SKM-1 (cell line): ENCODE data around the gene USP53.
"Not testable (repeated sequence)": the region's sequence is repeated elsewhere in the genome, so short reads cannot be mapped to it uniquely, and the experiment has no call there.

Experiments used
- DNase-seq: peaks from one replicate; lab custom pipeline; 2025; ENCODE audit not compliant: unreplicated experiment; lab: John Stamatoyannopoulos, UW

The USP53 gene

DNA sequence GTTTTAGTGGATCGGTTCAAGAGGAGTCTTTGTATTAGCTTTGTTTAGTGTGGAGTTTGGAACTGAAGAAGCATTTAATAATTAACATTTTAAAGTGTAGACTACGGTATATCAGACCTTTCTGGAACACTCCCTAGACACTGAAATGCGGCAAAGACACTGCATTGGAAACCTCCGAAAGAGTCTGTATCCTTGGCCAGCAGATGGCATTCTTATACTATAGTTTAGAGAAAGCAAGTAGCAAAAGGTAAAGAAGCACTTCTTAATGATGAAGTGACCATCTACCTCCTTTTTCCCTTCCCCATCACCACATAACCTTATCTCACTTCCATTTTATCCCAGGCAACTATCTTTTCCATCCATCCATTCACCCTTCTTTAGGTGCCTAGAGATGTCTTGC lies 101.8 kb downstream of the USP53 start:
- no peak for DNase-seq

DNA sequence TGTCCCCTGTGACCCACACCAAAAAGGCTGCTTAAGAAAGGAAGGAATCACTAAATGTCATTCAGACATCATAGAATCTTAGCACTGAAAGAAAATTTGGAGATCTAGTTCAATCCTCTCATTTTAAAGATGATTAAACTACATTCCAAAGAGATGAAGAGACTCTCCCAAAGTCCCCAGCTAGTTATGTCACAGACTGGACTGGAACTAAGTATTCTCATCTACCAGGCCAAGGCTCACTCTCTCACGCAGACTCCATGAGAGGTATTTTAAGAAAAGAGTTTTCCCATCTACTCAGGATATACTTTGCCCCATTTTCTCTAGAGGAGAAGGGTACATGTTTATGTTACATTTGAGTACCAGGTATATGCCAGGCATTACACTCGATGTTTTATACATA lies 102.5 kb downstream of the USP53 start:
- DNase-seq: no peak

DNA sequence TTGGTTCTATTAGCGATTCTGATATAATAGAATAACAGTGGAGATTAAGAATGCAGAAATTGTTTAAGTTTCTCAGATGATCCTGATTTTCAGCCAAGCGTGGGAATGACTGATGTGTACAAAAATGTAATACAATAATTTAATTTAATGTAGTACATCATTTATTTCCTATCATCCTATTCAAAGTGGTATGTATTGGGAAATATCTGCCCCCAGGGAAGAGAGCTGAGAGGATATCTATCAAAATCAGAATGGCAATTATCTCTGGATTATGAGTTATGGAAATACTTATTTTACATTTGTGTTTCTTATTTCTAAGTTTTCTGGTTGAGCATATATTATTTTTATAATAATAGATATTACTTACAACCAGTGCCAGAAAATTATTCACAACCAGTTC lies 105.5 kb downstream of the USP53 start:
- DNase-seq: no peak

DNA sequence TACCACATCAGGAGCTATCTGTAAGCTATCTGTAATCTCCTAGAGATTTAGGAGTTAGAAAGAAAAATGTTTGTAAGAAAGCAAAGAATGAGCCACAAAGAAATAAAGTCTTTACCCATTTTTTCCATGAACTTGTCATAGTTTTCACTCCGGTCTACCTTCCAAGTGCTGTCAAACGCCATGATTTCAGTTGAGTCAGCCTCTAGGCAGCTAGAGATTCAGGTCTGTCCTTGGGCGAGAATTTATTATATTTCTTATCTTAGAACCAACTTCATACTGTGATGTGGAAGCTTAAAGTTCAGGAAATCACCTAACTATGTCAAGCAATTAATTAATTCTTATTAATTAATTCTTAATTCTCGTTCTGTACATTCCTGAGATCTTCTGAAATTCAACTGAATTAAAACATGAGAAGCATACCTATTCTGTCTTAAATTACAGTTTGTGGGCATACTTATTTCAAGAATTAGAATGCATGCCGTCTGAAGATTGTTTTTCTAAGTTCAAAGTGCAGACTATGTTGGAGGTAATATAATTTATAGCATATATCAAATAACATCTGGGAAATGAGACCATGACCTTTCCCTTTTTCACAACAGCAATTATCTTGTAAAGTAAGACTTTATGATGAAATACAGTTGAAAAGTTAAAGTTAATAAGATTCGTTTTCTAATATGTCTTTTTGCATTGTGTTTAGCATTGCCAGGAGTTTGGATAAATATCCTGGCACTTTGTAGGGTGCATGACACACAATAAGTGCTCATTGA lies 109.6 kb downstream of the USP53 start, which contains the start of gene FABP2:
FABP2 (minus strand) TSS at position 218 of the 767 bp plus-strand sequence; CDS start at position 182, 36 bp downstream.
- no peak for DNase-seq

DNA sequence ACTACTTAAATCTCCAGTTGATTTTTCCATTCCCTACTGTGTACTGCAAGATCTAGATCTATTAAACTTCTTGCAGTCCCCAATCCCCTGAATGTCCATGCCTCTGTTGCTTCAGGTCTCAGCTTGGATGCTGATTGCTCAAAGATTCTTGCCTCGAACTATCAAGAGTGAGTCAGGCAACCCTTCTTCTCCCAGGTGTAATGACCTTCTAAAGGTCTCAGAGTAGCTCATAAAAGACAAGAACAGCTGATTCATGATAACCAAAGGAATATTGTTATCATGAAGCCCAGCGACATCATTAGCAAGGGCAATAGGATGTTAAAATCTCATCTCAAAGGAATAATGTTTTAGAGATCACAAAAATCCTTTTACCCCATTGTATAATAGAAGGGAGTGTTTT lies 116.2 kb downstream of the USP53 start:
- DNase-seq: no peak

DNA sequence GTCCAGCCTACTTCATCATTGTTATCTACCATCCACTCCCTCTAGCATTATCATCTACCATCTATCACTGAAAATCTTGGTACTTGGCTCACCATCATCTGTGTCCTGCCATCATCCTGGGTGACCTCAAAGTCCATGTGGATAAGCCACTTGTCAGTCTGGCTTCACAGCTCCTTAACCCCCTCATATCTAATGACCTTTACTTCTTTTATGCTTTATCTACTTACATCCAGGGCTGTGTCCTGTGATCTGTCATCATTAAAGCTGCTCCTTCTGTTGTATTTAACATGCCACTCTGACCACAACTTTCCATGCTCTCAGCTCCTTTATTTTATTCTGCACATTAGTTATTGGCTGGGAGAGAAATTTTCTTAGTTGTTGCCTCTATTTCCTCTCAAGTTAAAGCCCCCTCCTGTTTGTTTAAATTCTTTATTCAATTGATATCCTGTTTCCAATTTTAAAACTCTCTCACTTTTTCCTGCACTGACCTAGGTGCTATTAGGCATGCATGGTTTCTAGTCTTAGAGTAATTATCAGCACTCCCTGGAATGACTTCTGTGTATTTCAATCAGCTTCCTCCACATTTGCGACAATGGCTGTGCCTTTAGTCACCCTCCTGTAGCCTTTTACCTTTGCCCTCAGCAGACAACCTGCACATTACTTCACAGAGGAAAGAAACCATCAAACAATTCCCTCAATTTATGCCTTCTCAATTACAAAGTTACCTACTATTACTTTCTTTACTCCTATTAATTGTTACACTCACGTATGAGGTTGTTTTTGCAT lies 117.5 kb downstream of the USP53 start:
- no peak for DNase-seq

DNA sequence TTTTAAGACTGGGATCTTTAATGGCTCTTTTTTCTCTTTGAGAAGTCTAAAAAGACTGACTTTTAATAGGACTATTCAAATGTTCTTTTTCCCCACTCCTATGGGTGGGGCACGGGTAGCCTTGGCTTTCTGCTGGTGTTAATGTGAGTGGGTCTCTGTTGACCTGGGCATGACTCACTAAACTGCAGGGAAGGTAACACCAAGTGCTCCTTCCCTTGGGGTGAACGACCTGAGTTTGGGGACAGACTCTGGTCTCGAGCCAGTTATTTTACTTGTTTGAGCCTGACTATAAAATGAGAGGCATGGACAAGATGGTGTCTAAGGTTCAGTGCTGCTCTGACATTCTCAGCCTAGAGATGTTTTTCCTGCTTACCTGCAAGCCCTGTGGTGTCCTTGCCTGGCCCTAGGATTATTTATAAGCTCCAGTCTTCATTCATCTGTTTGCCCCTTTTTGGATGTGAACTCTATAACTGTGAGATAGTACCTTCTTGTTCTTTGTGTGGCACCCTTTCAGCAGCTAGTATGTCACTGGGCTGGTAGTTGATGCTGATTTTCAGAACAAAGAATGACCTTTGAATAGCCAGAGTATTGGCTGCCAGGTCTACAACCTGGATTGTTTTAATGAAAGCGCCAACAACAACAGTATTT lies 123.9 kb downstream of the USP53 start:
- DNase-seq: not testable (repeated sequence)

DNA sequence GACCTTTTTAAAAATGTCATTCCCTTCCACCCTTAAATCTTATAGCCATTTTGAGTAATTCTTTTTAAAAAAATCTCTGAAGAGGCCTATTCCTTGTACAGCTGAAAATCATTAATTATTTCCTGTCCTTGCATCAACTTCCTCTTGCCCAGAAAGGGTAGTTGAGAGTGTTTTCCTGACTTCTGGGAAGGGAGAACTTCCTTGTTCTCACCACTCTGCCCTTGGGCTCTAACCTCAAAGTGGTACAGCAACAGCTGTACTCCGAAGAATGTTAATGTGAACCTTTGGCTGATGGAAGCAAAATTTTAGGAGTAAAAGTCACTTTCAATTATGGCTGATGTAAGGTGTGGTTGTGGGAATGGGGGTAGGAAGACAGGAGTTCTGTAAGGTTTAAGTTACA lies 124.5 kb downstream of the USP53 start:
- DNase-seq: peak; percentile 30

DNA sequence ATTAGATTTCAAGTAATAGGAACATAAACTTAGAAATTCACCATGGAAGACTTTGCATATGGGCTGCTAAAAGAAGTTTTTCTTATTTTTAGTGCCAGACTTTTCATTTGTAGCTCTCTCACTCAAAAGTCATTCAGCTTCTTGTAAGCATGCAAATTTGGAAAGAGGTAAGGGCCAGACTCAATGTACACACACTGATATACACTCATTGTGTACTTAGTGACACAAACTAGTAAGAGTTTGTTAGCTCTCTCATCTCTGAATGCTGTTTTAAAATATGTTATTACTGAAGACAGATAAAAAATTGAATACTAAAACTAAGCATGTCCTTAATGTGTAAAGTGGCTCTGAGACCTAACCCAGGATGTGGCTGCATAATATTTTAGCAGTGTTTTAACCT lies 127.4 kb downstream of the USP53 start:
- DNase-seq: not testable (repeated sequence)

DNA sequence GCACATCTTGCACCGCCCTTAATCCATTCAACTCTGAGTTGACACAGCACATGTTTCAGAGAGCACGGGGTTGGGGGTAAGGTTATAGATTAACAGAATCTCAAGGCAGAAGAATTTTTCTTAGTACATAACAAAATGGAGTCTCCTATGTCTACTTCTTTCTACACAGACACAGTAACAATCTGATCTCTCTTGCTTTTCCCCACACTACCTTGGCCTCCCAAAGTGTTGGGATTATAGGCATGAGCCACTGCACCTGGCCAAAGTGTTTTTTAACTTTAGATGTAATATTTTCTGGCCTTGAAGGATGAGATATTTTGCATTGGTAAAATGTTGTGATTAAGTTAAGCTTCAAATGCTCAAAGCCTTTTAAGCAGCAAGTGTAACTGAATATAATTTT lies 130.8 kb downstream of the USP53 start:
- not testable (repeated sequence) for DNase-seq
